HG02943 (cell line): Measurements from ENCODE around the gene XRCC1.

Experiments used
- ATAC-seq: cut with Tn5 transposase; IDR thresholded peaks from one replicate; pipeline ENCODE4 v1.9.1; 2021; ENCODE audit warnings: mild to moderate bottlenecking, low read depth, moderate library complexity; ENCODE audit not compliant: unreplicated experiment

The XRCC1 gene

GRCh38 chr19:43578787-43579186 lies 3.5 kb upstream of the XRCC1 start:
- ATAC-seq: no peak

- no peak for ATAC-seq
These were observed 890 bp upstream of the XRCC1 start for GRCh38 chr19:43575955-43576878.

- no peak for ATAC-seq
These were observed 737 bp downstream of the XRCC1 start for GRCh38 chr19:43574424-43575155.

GRCh38 chr19:43572171-43572588 lies 3.1 kb downstream of the XRCC1 start:
- no peak for ATAC-seq

- ATAC-seq: no peak
These were observed 5.0 kb downstream of the XRCC1 start for GRCh38 chr19:43570174-43570791.

- no peak for ATAC-seq
These were observed 5.7 kb downstream of the XRCC1 start for GRCh38 chr19:43569657-43570056.

- ATAC-seq: no peak
These were observed 10.5 kb downstream of the XRCC1 start for GRCh38 chr19:43564800-43565199.

- ATAC-seq: no peak
These were observed 11.4 kb downstream of the XRCC1 start for GRCh38 chr19:43563816-43564457.

- peak; percentile 67 for ATAC-seq
These were observed 12.6 kb downstream of the XRCC1 start for GRCh38 chr19:43562698-43563241.

- no peak for ATAC-seq
These were observed 13.1 kb downstream of the XRCC1 start for GRCh38 chr19:43562226-43562697.

- ATAC-seq: no peak
These were observed 14.0 kb downstream of the XRCC1 start for GRCh38 chr19:43561139-43561970.

- no peak for ATAC-seq
These were observed 14.6 kb downstream of the XRCC1 start for GRCh38 chr19:43560687-43561086.

- no peak for ATAC-seq
These were observed 20.0 kb downstream of the XRCC1 start for GRCh38 chr19:43555185-43555770.

GRCh38 chr19:43554317-43554895 lies 20.9 kb downstream of the XRCC1 start:
- ATAC-seq: no peak

- no peak for ATAC-seq
These were observed 21.7 kb downstream of the XRCC1 start for GRCh38 chr19:43553656-43554055.

- ATAC-seq: no peak
These were observed 22.7 kb downstream of the XRCC1 start for GRCh38 chr19:43552616-43553015.

GRCh38 chr19:43552198-43552450 lies 23.2 kb downstream of the XRCC1 start:
- no peak for ATAC-seq

GRCh38 chr19:43551399-43552197 lies 23.7 kb downstream of the XRCC1 start:
- ATAC-seq: no peak
